ENCODE data around the gene UBE2U. TPM values are rescaled to one million over a fixed set of nuclear protein-coding genes. Genes with fewer than 3 reads are reported as not detected.

The UBE2U gene
- total RNA-seq, 1 experiment from 2014 or later, result not detected

DNA sequence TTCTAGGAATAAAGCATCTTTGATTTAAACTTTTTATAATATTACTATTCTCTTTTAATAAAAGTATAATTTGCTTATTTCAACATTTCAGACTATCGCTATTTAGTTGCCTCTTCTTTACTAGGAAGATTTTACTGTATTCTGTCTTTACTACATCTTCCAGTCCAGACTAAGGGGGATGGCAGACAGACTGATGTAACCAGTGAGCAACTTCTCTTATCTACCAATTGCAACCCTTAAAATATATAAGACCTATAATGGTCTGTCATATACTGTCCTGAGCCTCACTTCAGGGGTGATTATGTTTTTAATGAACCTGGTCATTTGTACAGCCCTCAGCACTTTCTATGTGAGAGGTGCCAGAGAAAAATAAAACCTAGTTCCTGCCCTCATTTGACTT lies 87.0 kb downstream of the UBE2U start:
- TF ChIP-seq, protein P1, sequence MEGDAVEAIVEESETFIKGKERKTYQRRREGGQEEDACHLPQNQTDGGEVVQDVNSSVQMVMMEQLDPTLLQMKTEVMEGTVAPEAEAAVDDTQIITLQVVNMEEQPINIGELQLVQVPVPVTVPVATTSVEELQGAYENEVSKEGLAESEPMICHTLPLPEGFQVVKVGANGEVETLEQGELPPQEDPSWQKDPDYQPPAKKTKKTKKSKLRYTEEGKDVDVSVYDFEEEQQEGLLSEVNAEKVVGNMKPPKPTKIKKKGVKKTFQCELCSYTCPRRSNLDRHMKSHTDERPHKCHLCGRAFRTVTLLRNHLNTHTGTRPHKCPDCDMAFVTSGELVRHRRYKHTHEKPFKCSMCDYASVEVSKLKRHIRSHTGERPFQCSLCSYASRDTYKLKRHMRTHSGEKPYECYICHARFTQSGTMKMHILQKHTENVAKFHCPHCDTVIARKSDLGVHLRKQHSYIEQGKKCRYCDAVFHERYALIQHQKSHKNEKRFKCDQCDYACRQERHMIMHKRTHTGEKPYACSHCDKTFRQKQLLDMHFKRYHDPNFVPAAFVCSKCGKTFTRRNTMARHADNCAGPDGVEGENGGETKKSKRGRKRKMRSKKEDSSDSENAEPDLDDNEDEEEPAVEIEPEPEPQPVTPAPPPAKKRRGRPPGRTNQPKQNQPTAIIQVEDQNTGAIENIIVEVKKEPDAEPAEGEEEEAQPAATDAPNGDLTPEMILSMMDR (IDR thresholded peaks at IDR 0.05; ENCODE audit: unreplicated experiment), result no peak
- no peaks in the 10 kb centered on the region for H3K4me1 Mint-ChIP-seq (ENCODE audit: low read depth, unreplicated experiment)
- intact Hi-C loops (cut with micrococcal nuclease; ENCODE audit: unreplicated experiment), result no loop called here
- CTCF ChIA-PET, result no interaction called here
- no TSS peak for BruUV-seq (replicated peaks)
- H3K27ac Mint-ChIP-seq (ENCODE audit: unreplicated experiment), result no peak overlapping the region
- no peak overlapping the region for H3K4me3 Mint-ChIP-seq (ENCODE audit: low read depth, unreplicated experiment)
- no peaks in the 10 kb centered on the region for H3K9me3 Mint-ChIP-seq (ENCODE audit: low read depth, unreplicated experiment)
- no peaks in the 10 kb centered on the region for H3K27me3 Mint-ChIP-seq (ENCODE audit: unreplicated experiment)
- DNase-seq, result no peak
- no peaks in the 10 kb centered on the region for H3K36me3 Mint-ChIP-seq (ENCODE audit: insufficient read depth, unreplicated experiment)

DNA sequence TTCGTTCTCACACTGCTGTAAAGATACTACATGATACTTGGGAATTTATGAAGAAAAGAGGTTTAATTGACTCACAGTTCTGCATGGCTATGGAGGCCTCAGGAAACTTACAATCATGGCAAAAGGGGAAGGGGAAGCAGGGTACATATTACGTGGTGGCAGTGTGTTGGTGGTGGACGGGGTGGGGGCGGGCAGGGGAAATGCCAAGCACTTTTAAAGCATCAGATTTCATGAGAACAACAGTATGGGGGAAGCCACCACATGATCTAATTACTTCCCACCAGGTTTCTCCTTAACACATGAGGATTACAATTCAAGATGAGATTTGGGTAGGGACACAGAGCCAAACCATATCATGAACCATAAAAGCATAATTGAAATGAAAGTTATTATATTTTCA lies 88.5 kb downstream of the UBE2U start:
- H3K27me3 Mint-ChIP-seq (ENCODE audit: unreplicated experiment), result no peaks in the 10 kb centered on the region
- intact Hi-C loops (cut with micrococcal nuclease; ENCODE audit: unreplicated experiment), result no loop called here
- BruUV-seq (replicated peaks), result no TSS peak
- H3K9me3 Mint-ChIP-seq (ENCODE audit: low read depth, unreplicated experiment), result no peaks in the 10 kb centered on the region
- CTCF ChIA-PET, result no interaction called here
- H3K4me1 Mint-ChIP-seq (ENCODE audit: low read depth, unreplicated experiment), result no peaks in the 10 kb centered on the region
- DNase-seq, result no peak
- no peak overlapping the region for H3K4me3 Mint-ChIP-seq (ENCODE audit: low read depth, unreplicated experiment)
- H3K27ac Mint-ChIP-seq (ENCODE audit: unreplicated experiment), result no peak overlapping the region
- no peaks in the 10 kb centered on the region for H3K36me3 Mint-ChIP-seq (ENCODE audit: insufficient read depth, unreplicated experiment)
- TF ChIP-seq, protein P1 (IDR thresholded peaks at IDR 0.05; ENCODE audit: unreplicated experiment), result no peak

DNA sequence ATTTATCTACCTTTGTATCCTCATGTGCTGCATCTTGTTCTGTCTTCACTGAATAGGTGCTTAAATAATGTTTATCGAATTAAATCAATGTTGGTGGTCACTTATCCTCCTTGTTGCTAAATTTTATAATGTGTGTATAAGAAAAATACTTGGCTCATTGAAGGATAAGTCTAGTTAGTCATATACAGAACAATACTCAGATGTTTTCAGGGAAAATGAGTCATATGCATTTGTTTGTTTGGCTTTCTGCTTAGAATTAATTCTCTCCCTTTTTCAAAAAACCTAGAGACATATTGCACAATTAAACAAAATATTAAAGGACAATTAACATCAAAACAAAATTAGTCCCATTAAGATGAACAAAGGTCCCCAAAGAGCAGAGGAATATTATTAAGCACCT lies 89.0 kb downstream of the UBE2U start:
- no peaks in the 10 kb centered on the region for H3K27me3 Mint-ChIP-seq (ENCODE audit: unreplicated experiment)
- H3K4me3 Mint-ChIP-seq (ENCODE audit: low read depth, unreplicated experiment), result no peak overlapping the region
- no peaks in the 10 kb centered on the region for H3K36me3 Mint-ChIP-seq (ENCODE audit: insufficient read depth, unreplicated experiment)
- TF ChIP-seq, protein P1 (IDR thresholded peaks at IDR 0.05; ENCODE audit: unreplicated experiment), result no peak
- intact Hi-C loops (cut with micrococcal nuclease; ENCODE audit: unreplicated experiment), result no loop called here
- BruUV-seq (replicated peaks), result no TSS peak
- CTCF ChIA-PET, result no interaction called here
- no peak for DNase-seq
- no peaks in the 10 kb centered on the region for H3K9me3 Mint-ChIP-seq (ENCODE audit: low read depth, unreplicated experiment)
- H3K27ac Mint-ChIP-seq (ENCODE audit: unreplicated experiment), result no peak overlapping the region
- H3K4me1 Mint-ChIP-seq (ENCODE audit: low read depth, unreplicated experiment), result no peaks in the 10 kb centered on the region

- no peak for DNase-seq
- Mint-ChIP-seq H3K27me3 (ENCODE audit: unreplicated experiment) (no peaks in the 10 kb centered on the region), H3K9me3 (ENCODE audit: low read depth, unreplicated experiment) (no peaks in the 10 kb centered on the region), H3K36me3 (ENCODE audit: insufficient read depth, unreplicated experiment) (no peaks in the 10 kb centered on the region), H3K4me1 (ENCODE audit: low read depth, unreplicated experiment) (no peaks in the 10 kb centered on the region), H3K27ac (ENCODE audit: unreplicated experiment) (no peak overlapping the region), H3K4me3 (ENCODE audit: low read depth, unreplicated experiment) (no peak overlapping the region)
- CTCF ChIA-PET, result no interaction called here
- intact Hi-C loops (cut with micrococcal nuclease; ENCODE audit: unreplicated experiment), result no loop called here
- BruUV-seq (replicated peaks), result no TSS peak
- TF ChIP-seq, protein P1 (IDR thresholded peaks at IDR 0.05; ENCODE audit: unreplicated experiment), result no peak
These were observed 90.4 kb downstream of the UBE2U start for GRCh38 chr1:64293820-64294219.

- intact Hi-C loops (cut with micrococcal nuclease; ENCODE audit: unreplicated experiment), result no loop called here
- no peak overlapping the region for H3K27ac Mint-ChIP-seq (ENCODE audit: unreplicated experiment)
- H3K9me3 Mint-ChIP-seq (ENCODE audit: low read depth, unreplicated experiment), result no peaks in the 10 kb centered on the region
- no TSS peak for BruUV-seq (replicated peaks)
- TF ChIP-seq, protein P1 (IDR thresholded peaks at IDR 0.05; ENCODE audit: unreplicated experiment), result no peak
- CTCF ChIA-PET, result no interaction called here
- H3K4me1 Mint-ChIP-seq (ENCODE audit: low read depth, unreplicated experiment), result no peaks in the 10 kb centered on the region
- H3K27me3 Mint-ChIP-seq (ENCODE audit: unreplicated experiment), result no peaks in the 10 kb centered on the region
- no peak for DNase-seq
- no peaks in the 10 kb centered on the region for H3K36me3 Mint-ChIP-seq (ENCODE audit: insufficient read depth, unreplicated experiment)
- H3K4me3 Mint-ChIP-seq (ENCODE audit: low read depth, unreplicated experiment), result no peak overlapping the region
These were observed 91.7 kb downstream of the UBE2U start for GRCh38 chr1:64295136-64295535.

Measured in Calu3 (cell line).